ENCODE results near the gene DEFB118. TPM values are rescaled to one million over a fixed set of nuclear protein-coding genes. Genes with fewer than 3 reads are reported as not detected.

The DEFB118 gene
- polyA plus RNA-seq, result not detected in 2 replicates
- polyA minus RNA-seq, result not detected in 2 replicates

GRCh38 chr20:31368301-31368700 lies at the start of gene DEFB118:
DEFB118 (plus strand) TSS chr20:31368601; CDS start chr20:31368651, 50 bp downstream.
- Histone ChIP-seq H3K4me3 (ENCODE audit: low read length) (no peak within 1 kb of the TSS), H3K27ac (ENCODE audit: low read length) (no peak within 1 kb of the TSS), H3K9me3 (ENCODE audit: low read length) (peaks cover 4% of the 10 kb centered on the region), H3K27me3 (ENCODE audit: insufficient read depth, low read depth, low read length) (no peaks in the 10 kb centered on the region), H3K9me2 (ENCODE audit: insufficient read depth, low read length) (no peaks in the 10 kb centered on the region), H2AFZ (ENCODE audit: low read depth, low read length) (no peak within 1 kb of the TSS), H4K20me1 (ENCODE audit: insufficient read depth) (no peaks in the 10 kb centered on the region), H3K36me3 (ENCODE audit: insufficient read depth, low read length) (no peaks in the 10 kb centered on the region), H3F3A (ENCODE audit: insufficient read depth, low read length, poor library complexity, severe bottlenecking) (no peaks in the 10 kb centered on the region), H3K9ac (ENCODE audit: low read length) (no peak within 1 kb of the TSS), H3K4me2 (ENCODE audit: low read length) (no peak within 1 kb of the TSS), H3K79me2 (replicated peaks; ENCODE audit: insufficient read depth, low read length) (no peaks in the 10 kb centered on the region)
- no peak for TF ChIP-seq EP300 (conservative IDR thresholded peaks at IDR 0.05; ENCODE audit: poor library complexity, severe bottlenecking)
- no peak for TF ChIP-seq EZH2 (IDR thresholded peaks at IDR 0.05; ENCODE audit: borderline replicate concordance, insufficient read depth, low read length, poor library complexity, severe bottlenecking)
- TF ChIP-seq REST (IDR thresholded peaks at IDR 0.05; ENCODE audit: borderline replicate concordance), result no peak
- no peak for TF ChIP-seq POLR2AphosphoS5 (IDR thresholded peaks at IDR 0.05)
- no peak for TF ChIP-seq MXI1 (conservative IDR thresholded peaks at IDR 0.05; ENCODE audit: poor library complexity, severe bottlenecking)
- TF ChIP-seq SMC3 (conservative IDR thresholded peaks at IDR 0.05; ENCODE audit: poor library complexity), result no peak
- no peak for TF ChIP-seq CTCF (IDR thresholded peaks at IDR 0.05; ENCODE audit: poor library complexity, severe bottlenecking)
- TF ChIP-seq TAF1 (IDR thresholded peaks at IDR 0.05; ENCODE audit: low read depth), result no peak
- no peak for TF ChIP-seq RAD21 (conservative IDR thresholded peaks at IDR 0.05)

GRCh38 chr20:31322504-31322903 lies 45.9 kb upstream of the DEFB118 start:
- Histone ChIP-seq H3K4me3 (ENCODE audit: low read length) (no peak overlapping the region), H3K36me3 (ENCODE audit: insufficient read depth, low read length) (no peaks in the 10 kb centered on the region), H3K27ac (ENCODE audit: low read length) (no peak overlapping the region), H3F3A (ENCODE audit: insufficient read depth, low read length, poor library complexity, severe bottlenecking) (no peaks in the 10 kb centered on the region), H4K20me1 (ENCODE audit: insufficient read depth) (no peaks in the 10 kb centered on the region), H3K4me2 (ENCODE audit: low read length) (no peak overlapping the region), H3K9me3 (ENCODE audit: low read length) (peaks cover 5% of the 10 kb centered on the region), H3K9ac (ENCODE audit: low read length) (no peak overlapping the region), H3K79me2 (replicated peaks; ENCODE audit: insufficient read depth, low read length) (no peaks in the 10 kb centered on the region), H2AFZ (ENCODE audit: low read depth, low read length) (no peak overlapping the region), H3K27me3 (ENCODE audit: insufficient read depth, low read depth, low read length) (no peaks in the 10 kb centered on the region), H3K9me2 (ENCODE audit: insufficient read depth, low read length) (no peaks in the 10 kb centered on the region)
- no peak for TF ChIP-seq POLR2AphosphoS5 (IDR thresholded peaks at IDR 0.05)
- TF ChIP-seq RAD21 (conservative IDR thresholded peaks at IDR 0.05), result no peak
- TF ChIP-seq CTCF (IDR thresholded peaks at IDR 0.05; ENCODE audit: poor library complexity, severe bottlenecking), result no peak
- TF ChIP-seq EZH2 (IDR thresholded peaks at IDR 0.05; ENCODE audit: borderline replicate concordance, insufficient read depth, low read length, poor library complexity, severe bottlenecking), result no peak
- TF ChIP-seq EP300 (conservative IDR thresholded peaks at IDR 0.05; ENCODE audit: poor library complexity, severe bottlenecking), result no peak
- no peak for TF ChIP-seq TAF1 (IDR thresholded peaks at IDR 0.05; ENCODE audit: low read depth)

Data from neural cell (in vitro differentiated cells).